IPS-18c (cell line): ENCODE measurements around the gene CLCN3.
"Not testable (repeated sequence)": the region's sequence is repeated elsewhere in the genome, so short reads cannot be mapped to it uniquely, and the experiment has no call there.

Source experiments
- H3K4me3 ChIP-seq: 2 replicates; pipeline ENCODE4 v1.7.0; 2013; ENCODE audit warnings: low read depth, mild to moderate bottlenecking, low read length, moderate library complexity; ENCODE audit not compliant: insufficient read depth
- H3K9me3 ChIP-seq: one replicate; pipeline ENCODE4 v1.6.1; 2013; ENCODE audit warnings: mild to moderate bottlenecking, low read length, moderate library complexity; ENCODE audit not compliant: control insufficient read depth, insufficient read depth

CLCN3 gene

GRCh38 chr4:169663402-169663801 is 43.0 kb downstream of the CLCN3 start:
- Histone ChIP-seq H3K4me3 (no peak overlapping the region), H3K9me3 (no peaks in the 10 kb centered on the region)

DNA sequence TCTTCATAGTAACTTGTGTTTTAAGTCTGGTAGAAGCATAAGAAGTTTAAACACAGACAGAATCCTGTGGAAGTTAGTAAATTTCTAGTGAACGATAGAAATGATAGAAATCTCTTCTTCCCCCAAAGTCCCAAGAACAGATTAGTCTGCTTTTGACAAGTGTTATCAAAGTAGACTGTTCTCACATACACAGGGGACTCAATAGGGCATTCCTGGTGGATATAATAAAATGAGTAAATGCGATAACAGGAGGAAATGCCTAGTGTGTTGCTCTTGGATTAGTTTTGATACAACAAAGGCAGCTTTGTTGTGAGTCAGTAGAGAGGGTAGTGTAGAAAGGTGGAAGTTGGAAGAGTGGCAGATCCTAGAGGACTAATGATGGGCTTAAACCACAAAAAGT is 43.5 kb downstream of the CLCN3 start:
- Histone ChIP-seq H3K9me3 (no peaks in the 10 kb centered on the region), H3K4me3 (no peak overlapping the region)

GRCh38 chr4:169664615-169665014 is 44.2 kb downstream of the CLCN3 start:
- no peaks in the 10 kb centered on the region for H3K9me3 ChIP-seq
- H3K4me3 ChIP-seq, result no peak overlapping the region

- Histone ChIP-seq H3K9me3 (no peaks in the 10 kb centered on the region), H3K4me3 (no peak overlapping the region)
Observed at GRCh38 chr4:169665046-169665737, 44.8 kb downstream of the CLCN3 start.

DNA sequence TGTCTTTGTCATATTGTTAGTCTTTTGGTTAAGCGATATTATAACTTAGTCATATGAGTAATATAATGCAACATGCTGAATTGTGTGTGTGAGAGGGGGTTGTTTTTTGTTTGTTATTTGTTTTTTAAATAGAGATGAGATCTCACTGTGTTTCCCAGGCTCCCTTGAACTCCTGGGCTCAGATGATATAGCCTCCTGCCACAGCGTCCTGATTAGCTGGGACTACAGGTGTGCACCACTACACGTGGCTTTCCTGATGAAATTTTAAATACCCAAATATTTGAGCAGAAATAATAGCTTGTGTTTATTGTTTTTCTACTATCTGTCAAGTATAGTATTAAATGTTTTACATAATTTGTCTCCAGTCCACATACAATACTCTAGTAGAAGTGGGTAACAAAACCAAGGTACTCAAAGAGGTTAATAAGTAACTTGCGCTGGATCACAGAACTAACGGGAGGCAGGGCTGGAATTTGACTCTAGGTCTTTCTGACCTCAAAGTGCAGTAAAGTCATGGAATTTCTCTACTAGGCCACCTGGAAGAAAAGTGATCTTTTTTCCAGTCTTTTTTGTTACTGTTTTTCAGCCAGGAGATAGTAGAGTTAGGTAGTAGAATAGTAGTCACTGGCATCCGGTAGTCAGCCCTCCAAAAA is 47.8 kb downstream of the CLCN3 start:
- H3K4me3 ChIP-seq, result no peak overlapping the region
- no peaks in the 10 kb centered on the region for H3K9me3 ChIP-seq

DNA sequence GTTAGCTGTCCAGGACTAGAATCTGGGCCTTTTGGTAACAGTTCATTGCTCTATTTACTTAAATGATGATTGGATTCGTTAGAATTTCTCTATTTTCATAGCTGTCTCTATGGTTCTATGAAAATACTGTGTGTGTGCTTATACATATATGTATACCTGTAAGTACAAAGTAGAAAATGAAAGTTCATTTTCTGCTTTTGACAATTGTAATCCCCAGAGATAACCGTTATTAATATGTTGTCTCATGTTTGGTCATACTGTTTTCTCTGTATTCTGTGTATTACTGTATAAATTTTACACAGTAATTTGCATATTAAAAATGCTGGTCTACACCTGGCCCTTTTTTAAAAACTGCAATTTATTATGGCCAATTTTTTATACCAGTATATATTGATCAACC is 55.4 kb downstream of the CLCN3 start:
- Histone ChIP-seq H3K4me3 (no peak overlapping the region), H3K9me3 (peaks cover 2% of the 10 kb centered on the region)

- peaks cover 2% of the 10 kb centered on the region for H3K9me3 ChIP-seq
- no peak overlapping the region for H3K4me3 ChIP-seq
Observed at GRCh38 chr4:169677150-169677748, 56.9 kb downstream of the CLCN3 start.

- H3K4me3 ChIP-seq, H3K9me3 ChIP-seq: not testable (repeated sequence)
Observed at GRCh38 chr4:169678486-169678885, 58.1 kb downstream of the CLCN3 start.

GRCh38 chr4:169678951-169679591 is 58.7 kb downstream of the CLCN3 start:
- H3K4me3 ChIP-seq, H3K9me3 ChIP-seq: not testable (repeated sequence)

GRCh38 chr4:169682372-169683047 is 62.1 kb downstream of the CLCN3 start:
- Histone ChIP-seq H3K4me3 (no peak overlapping the region), H3K9me3 (peaks cover 2% of the 10 kb centered on the region)

- H3K4me3 ChIP-seq, result no peak overlapping the region
- peaks cover 3% of the 10 kb centered on the region for H3K9me3 ChIP-seq
Observed at GRCh38 chr4:169689681-169690080, 69.3 kb downstream of the CLCN3 start.

DNA sequence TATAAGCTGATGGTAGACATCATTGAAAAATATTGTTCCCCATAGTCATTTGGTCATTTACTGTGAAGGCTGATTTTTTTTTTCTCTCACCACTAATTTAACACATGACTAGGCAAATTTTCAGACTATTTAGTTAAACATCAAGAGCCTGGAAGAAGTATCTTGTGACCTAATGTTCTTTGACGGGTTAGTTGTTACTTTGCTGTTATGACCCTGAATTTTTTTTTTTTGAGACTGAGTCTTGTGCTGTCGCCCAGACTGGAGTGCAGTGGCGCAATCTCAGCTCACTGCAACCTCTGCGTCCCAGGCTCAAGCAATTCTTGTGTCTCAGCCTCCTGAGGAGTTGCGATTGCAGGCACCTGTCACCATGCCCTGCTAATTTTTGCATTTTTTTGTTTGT is 70.4 kb downstream of the CLCN3 start:
- Histone ChIP-seq H3K4me3 (no peak overlapping the region), H3K9me3 (peaks cover 3% of the 10 kb centered on the region)

DNA sequence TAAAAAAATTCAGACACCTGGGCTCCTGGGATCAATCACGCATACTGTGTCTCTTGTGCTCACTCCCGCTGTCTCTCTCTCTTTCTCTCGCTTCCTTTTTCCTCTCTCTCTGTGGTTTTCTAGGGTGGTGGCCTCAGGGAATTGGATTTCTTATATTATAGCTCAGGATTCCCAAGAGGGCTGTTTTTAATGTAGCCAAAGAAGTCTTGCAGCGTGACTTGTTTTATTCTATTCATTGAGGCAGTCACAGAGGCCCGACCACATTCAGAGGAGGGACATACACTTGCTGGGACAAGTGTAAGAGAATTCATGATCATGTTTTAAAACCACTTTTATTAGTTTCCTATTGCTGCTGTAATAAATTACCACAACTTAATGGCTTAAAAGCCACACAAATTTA is 78.0 kb downstream of the CLCN3 start:
- Histone ChIP-seq H3K9me3 (no peaks in the 10 kb centered on the region), H3K4me3 (no peak overlapping the region)

DNA sequence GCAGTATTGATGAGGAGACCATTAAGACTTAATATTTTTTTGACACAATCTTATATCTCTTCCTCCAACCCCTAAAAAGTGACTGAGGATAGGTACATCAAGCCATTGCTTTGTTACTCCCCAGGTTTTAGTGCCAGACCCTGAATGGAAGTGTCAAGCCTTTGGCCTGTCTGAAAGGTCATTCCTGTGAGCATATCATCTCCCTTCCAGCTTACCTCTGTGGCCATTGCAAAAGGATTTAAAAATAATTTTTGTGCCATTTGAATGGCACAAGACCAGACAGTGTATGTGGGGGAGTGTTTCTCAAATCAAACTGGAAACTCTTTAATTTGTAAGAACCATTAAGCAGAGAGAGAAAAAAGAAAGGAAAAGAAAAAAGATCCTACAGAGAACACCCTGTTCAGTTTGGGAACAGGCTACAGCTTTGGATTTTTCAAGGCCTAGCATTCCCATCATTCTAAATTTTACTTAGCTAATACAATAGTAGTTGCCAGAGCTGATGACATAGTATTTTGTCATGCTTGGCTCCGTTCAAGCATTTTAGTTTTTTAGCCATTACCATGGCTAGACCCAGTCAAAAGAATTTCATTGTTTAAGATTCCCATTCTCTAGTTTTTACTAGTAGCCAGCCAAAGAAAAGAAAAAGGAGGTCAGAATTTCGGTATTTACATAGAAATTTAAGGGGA is 87.7 kb downstream of the CLCN3 start:
- no peaks in the 10 kb centered on the region for H3K9me3 ChIP-seq
- H3K4me3 ChIP-seq, result no peak overlapping the region

GRCh38 chr4:169715826-169716225 is 95.4 kb downstream of the CLCN3 start:
- no peak overlapping the region for H3K4me3 ChIP-seq
- H3K9me3 ChIP-seq, result no peaks in the 10 kb centered on the region

GRCh38 chr4:169716677-169717076 is 96.3 kb downstream of the CLCN3 start:
- Histone ChIP-seq H3K4me3 (no peak overlapping the region), H3K9me3 (no peaks in the 10 kb centered on the region)

- H3K9me3 ChIP-seq, result no peaks in the 10 kb centered on the region
- H3K4me3 ChIP-seq, result no peak overlapping the region
Observed at GRCh38 chr4:169720529-169720928, 100.2 kb downstream of the CLCN3 start.
